Mucosa of stomach (tissue), 1 donor: Measurements from ENCODE around the gene SRRM2.

Experiments
- H3K27me3 ChIP-seq: one replicate; pipeline ENCODE4 v1.7.0; 2013; ENCODE audit warnings: mild to moderate bottlenecking, low read length; ENCODE audit not compliant: control insufficient read depth, insufficient read depth
- H3K36me3 ChIP-seq: one replicate; pipeline ENCODE4 v1.7.0; 2013; ENCODE audit warnings: low read length; ENCODE audit not compliant: control insufficient read depth, insufficient read depth
- H3K4me1 ChIP-seq: one replicate; pipeline ENCODE4 v1.7.0; 2013; ENCODE audit warnings: mild to moderate bottlenecking, low read length; ENCODE audit not compliant: control insufficient read depth, insufficient read depth
- H3K4me3 ChIP-seq: one replicate; pipeline ENCODE4 v1.7.0; 2013; ENCODE audit warnings: low read length
- H3K9ac ChIP-seq: one replicate; pipeline ENCODE4 v1.7.0; 2013; ENCODE audit warnings: mild to moderate bottlenecking, low read length, moderate library complexity
- H3K9me3 ChIP-seq: one replicate; pipeline ENCODE4 v1.7.0; 2013; ENCODE audit warnings: mild to moderate bottlenecking, low read length, moderate library complexity; ENCODE audit not compliant: control insufficient read depth
- donor health status: Pancreatic carcinoma.

The SRRM2 gene

GRCh38 chr16:2778630-2778958 is 26.2 kb downstream of the SRRM2 start:
- Histone ChIP-seq H3K4me1 (peaks cover 24% of the 10 kb centered on the region), H3K9me3 (no peaks in the 10 kb centered on the region), H3K36me3 (peaks cover under 1% of the 10 kb centered on the region), H3K4me3 (peak overlapping the region; percentile 92), H3K9ac (peak overlapping the region; percentile 99), H3K27me3 (no peaks in the 10 kb centered on the region)

- Histone ChIP-seq H3K4me1 (peaks cover 24% of the 10 kb centered on the region), H3K9me3 (no peaks in the 10 kb centered on the region), H3K27me3 (peaks cover 1% of the 10 kb centered on the region), H3K36me3 (no peaks in the 10 kb centered on the region), H3K9ac (no peak overlapping the region), H3K4me3 (no peak overlapping the region)
Measured at GRCh38 chr16:2779151-2779920, 26.9 kb downstream of the SRRM2 start.

GRCh38 chr16:2779978-2780898 is 27.8 kb downstream of the SRRM2 start:
- peaks cover 10% of the 10 kb centered on the region for H3K27me3 ChIP-seq
- H3K4me3 ChIP-seq = no peak overlapping the region
- no peaks in the 10 kb centered on the region for H3K36me3 ChIP-seq
- no peaks in the 10 kb centered on the region for H3K9me3 ChIP-seq
- H3K4me1 ChIP-seq = peaks cover 32% of the 10 kb centered on the region
- no peak overlapping the region for H3K9ac ChIP-seq

GRCh38 chr16:2782583-2783351 is 30.3 kb downstream of the SRRM2 start:
- H3K9ac ChIP-seq = no peak overlapping the region

GRCh38 chr16:2783581-2784357 is 31.3 kb downstream of the SRRM2 start:
- H3K36me3 ChIP-seq = no peaks in the 10 kb centered on the region
- no peak overlapping the region for H3K9ac ChIP-seq
- H3K27me3 ChIP-seq = peaks cover 36% of the 10 kb centered on the region
- H3K9me3 ChIP-seq = no peaks in the 10 kb centered on the region
- H3K4me3 ChIP-seq = no peak overlapping the region
- peaks cover 23% of the 10 kb centered on the region for H3K4me1 ChIP-seq

More at GRCh38 chr16:2782583-2783351, 30.3 kb downstream of the SRRM2 start:
- H3K9me3 ChIP-seq = no peaks in the 10 kb centered on the region
- peaks cover 30% of the 10 kb centered on the region for H3K27me3 ChIP-seq
- peaks cover 32% of the 10 kb centered on the region for H3K4me1 ChIP-seq
- no peak overlapping the region for H3K4me3 ChIP-seq
- no peaks in the 10 kb centered on the region for H3K36me3 ChIP-seq

GRCh38 chr16:2784358-2785100 is 32.1 kb downstream of the SRRM2 start:
- no peak overlapping the region for H3K4me3 ChIP-seq
- H3K36me3 ChIP-seq = no peaks in the 10 kb centered on the region
- no peak overlapping the region for H3K9ac ChIP-seq
- no peaks in the 10 kb centered on the region for H3K9me3 ChIP-seq
- H3K27me3 ChIP-seq = peaks cover 38% of the 10 kb centered on the region
- peaks cover 20% of the 10 kb centered on the region for H3K4me1 ChIP-seq

- Histone ChIP-seq H3K9ac (no peak overlapping the region), H3K4me1 (peaks cover 20% of the 10 kb centered on the region), H3K4me3 (no peak overlapping the region), H3K9me3 (no peaks in the 10 kb centered on the region), H3K36me3 (no peaks in the 10 kb centered on the region), H3K27me3 (peaks cover 41% of the 10 kb centered on the region)
Measured at GRCh38 chr16:2785101-2785991, 32.9 kb downstream of the SRRM2 start.

- no peaks in the 10 kb centered on the region for H3K36me3 ChIP-seq
- no peak overlapping the region for H3K4me3 ChIP-seq
- no peaks in the 10 kb centered on the region for H3K9me3 ChIP-seq
- H3K4me1 ChIP-seq = peaks cover 20% of the 10 kb centered on the region
- no peak overlapping the region for H3K9ac ChIP-seq
- peaks cover 41% of the 10 kb centered on the region for H3K27me3 ChIP-seq
Measured at GRCh38 chr16:2786061-2786825, 33.8 kb downstream of the SRRM2 start.

GRCh38 chr16:2786826-2787151 is 34.4 kb downstream of the SRRM2 start:
- peaks cover 41% of the 10 kb centered on the region for H3K27me3 ChIP-seq
- no peak overlapping the region for H3K9ac ChIP-seq
- peaks cover 20% of the 10 kb centered on the region for H3K4me1 ChIP-seq
- H3K36me3 ChIP-seq = no peaks in the 10 kb centered on the region
- no peak overlapping the region for H3K4me3 ChIP-seq
- no peaks in the 10 kb centered on the region for H3K9me3 ChIP-seq

GRCh38 chr16:2787406-2787805 is 35.0 kb downstream of the SRRM2 start, which contains the start of gene PRSS33:
Gene PRSS33, minus strand, starts transcription at chr16:2787560. Its CDS starts 1,013 bp downstream, at chr16:2786547.
- Histone ChIP-seq H3K4me1 (peaks cover 20% of the 10 kb centered on the region), H3K27me3 (peaks cover 41% of the 10 kb centered on the region), H3K9ac (no peak within 1 kb of the TSS), H3K4me3 (no peak within 1 kb of the TSS), H3K36me3 (no peaks in the 10 kb centered on the region), H3K9me3 (no peaks in the 10 kb centered on the region)
